Activated T-cell treated with anti-CD3 and anti-CD28 coated beads for 1 hour (primary cell): ENCODE measurements around the gene NMT1.

Experiments
- DNase-seq: peaks from one replicate; pipeline ENCODE4 v3.0.0-alpha.2; 2020; ENCODE audit warnings: low read depth

Gene NMT1

DNA sequence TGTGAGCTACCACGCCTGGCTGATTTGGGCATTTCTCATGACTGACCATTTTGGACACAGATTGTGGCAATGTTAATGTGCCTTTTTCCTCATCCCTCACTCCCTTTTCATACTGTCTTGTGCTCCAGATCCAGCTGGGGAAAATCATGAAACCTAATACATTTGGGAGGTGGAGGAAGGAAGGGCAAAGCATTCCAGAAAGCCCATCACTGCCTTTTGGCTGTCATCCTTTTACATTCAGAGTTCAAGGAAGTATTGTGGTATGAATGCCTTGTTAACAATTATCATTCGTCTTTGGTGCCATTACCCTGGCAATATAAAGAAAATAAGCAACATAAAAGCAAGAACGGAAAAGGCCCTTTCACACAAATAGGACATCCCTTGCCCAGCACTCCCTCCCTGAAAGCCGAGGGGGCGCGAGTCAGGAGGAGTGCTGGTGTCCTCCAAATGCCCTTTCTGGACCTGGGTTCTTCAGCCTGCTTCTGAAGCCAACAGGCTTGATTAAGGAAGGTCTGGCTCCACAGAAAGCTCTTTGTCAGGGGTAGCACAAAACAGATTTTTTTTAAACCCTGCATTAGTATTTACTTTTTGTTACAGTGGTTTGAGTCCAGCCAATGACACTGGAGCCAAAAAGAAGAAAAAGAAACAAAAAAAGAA lies 20.1 kb downstream of the NMT1 start:
- no peak for DNase-seq

DNA sequence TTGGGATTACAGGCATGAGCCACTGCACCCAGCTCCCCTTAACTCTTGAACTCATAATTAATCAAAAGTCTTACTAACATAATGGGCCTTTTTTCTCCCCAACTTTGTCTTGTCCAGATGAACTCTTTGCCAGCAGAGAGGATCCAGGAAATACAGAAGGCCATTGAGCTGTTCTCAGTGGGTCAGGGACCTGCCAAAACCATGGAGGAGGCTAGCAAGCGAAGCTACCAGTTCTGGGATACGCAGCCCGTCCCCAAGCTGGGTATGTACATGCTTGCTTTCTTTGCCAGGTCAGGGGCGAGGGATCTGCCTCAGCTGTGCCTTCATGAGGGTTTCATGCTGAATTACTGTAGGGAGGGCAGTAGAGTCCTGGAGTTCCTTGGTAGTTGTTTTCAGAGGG lies 25.3 kb downstream of the NMT1 start:
- DNase-seq: no peak

DNA sequence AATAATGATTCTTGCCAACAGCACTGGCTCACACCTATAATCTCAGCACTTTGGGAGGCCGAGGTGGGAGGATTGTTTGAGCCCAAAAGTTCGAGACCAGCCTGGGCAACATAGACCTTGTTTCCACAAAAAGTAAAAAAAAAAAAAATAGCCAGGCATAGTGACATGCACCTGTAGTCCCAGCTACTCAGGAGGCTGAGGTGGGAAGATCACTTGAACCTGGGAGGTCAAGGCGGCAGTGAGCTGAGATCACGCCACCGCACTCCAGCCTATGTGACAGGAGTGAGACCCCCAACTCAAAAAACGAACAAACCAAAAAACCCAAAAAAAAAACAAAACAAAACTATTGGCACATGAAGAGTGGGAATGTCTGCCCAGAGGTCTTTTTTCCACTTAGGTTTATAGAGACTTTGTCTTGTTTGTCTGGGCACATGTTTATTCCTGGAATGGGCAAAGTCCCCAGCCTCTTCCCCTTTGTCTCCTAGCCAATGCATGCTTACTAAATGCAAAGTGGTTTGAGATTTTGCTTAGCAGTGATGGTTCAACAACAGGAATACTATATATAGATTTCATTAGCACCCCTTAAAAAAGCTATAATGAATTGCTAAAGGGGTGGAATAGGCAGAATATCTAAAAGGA lies 25.9 kb downstream of the NMT1 start:
- no peak for DNase-seq

DNA sequence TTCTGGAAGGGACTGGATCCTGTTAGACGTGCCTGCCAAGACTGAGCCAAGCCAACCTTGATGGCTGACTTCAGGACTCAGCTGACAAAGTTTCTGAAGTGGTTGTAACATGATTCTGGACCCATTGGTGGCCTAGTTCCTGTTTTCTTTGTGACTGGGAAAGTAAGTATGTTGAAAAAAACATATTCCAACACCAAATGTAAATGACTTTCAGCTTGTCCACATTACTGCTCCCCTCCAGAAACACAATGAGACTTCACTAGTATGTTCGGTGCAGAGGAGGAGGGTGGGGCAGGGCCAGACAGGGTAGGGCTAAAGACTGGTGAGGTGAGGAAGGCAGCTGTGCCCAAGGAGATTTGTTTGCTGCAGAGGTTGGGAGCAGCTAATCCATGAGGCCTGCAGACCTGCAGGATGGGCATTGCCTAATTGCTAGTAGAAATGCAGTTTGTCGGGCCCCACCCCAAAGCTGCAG lies 26.4 kb downstream of the NMT1 start:
- DNase-seq: no peak

DNA sequence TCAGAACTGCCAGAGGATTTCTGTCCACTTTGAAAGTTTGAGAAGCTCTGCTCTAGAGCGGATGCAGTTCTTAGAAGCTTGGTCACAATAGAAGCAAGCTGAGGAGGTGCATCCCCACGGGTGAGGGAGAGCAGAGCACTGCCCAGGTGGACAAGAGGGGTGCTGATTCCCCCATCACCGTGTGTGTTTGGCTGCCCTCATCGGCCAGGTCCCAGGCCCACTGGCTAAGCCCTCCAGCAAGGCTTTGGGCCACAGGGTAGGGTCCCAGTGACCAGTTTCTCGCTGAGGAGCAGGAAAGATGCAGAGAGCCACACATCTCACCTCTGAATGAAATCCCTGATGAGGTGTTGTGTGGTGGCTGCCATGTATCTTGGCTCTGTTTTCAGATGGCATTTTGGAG lies 26.9 kb downstream of the NMT1 start:
- DNase-seq: no peak

DNA sequence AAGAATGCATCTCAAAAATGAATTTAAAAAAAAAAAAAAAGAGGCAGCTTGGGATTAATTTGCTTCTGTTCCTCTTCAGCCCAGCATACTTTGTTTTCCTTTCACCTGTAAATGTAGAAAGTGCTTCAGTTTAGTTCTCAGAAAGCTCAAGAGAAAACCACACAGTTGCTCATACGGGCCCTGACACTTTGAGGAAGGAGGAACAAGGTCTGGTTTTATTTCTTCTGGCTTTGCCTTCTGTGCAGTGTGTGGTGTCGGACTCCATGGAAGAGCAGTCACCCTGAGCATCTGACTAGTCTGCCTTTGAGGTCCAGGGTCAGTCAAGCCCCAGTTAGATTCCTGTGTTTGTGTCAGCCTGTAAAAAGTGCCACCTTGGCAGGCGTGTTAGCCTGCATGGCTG lies 27.6 kb downstream of the NMT1 start:
- no peak for DNase-seq

DNA sequence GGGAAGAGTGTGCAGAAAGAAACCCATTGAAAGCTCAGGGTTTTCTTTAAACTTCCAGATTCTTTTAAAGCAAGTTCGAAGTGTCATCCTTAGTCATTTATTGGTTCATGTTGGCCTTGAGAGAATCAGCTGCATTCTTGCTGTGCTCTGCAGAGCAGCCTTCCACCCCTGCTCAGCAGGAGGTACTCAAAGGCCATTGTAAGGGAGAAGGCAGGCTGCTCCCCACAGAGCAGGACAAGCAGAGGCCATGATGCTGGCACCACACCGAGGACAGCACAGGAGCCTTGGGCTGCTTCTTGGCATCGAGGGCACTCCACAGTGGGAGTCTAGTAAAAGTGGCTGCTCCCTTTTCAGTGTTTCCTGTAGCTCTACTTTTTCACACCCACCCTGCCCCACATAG lies 29.6 kb downstream of the NMT1 start:
- DNase-seq: no peak

DNA sequence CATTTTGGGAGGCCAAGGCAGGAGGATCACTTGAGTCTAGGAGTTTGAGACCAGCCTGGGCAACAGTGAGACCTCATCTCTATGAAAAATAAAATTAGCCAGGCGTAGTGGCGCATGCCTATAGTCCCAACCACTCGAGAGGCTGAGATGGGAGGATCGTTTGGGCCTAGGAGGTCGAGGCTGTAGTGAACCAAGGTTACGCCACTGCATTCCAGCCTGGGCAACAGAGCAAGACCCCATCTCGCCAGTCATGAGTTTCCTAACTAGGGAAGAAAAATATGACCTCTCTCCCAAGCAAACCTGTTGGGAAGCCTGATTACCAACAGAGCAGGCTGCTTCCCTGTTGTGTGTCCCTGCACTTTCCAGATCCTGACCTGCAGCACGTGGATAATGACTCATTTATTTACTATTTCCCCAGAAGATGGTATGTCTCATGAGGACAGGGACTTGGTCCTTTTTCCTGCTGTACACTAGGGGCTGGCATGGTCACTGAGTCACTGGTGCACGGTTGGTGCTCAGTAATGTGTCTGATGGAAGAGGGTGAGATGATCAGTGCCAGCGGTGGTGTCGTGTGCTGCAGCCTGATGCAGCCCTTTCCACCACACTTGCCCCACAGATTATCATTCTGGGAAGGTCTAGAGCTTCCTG lies 30.8 kb downstream of the NMT1 start:
- no peak for DNase-seq

DNA sequence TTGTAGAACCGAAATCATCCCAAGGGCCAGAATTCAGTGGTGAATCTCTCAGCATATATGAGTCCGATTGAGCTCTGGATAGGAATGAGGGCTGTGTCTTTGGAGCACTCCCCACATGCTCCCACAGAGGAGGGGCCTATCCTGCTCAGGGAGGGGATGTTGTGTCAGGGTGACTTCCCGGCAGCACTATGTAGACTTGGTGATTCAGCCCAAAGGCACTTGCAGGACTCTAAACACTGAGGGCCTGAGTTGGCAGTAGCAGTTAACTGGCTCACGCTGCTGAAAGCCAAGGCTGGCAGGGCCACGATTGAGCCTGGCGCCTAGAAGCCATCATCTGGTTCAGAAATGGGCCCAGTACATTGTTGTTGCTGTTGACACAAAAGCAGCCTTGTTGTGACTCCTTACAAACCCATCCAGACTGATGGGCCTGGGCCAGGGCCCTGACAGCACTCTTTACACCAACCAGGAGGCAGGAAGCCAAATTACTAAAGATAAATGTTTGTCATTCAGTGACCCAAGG lies 31.9 kb downstream of the NMT1 start:
- DNase-seq: no peak

DNA sequence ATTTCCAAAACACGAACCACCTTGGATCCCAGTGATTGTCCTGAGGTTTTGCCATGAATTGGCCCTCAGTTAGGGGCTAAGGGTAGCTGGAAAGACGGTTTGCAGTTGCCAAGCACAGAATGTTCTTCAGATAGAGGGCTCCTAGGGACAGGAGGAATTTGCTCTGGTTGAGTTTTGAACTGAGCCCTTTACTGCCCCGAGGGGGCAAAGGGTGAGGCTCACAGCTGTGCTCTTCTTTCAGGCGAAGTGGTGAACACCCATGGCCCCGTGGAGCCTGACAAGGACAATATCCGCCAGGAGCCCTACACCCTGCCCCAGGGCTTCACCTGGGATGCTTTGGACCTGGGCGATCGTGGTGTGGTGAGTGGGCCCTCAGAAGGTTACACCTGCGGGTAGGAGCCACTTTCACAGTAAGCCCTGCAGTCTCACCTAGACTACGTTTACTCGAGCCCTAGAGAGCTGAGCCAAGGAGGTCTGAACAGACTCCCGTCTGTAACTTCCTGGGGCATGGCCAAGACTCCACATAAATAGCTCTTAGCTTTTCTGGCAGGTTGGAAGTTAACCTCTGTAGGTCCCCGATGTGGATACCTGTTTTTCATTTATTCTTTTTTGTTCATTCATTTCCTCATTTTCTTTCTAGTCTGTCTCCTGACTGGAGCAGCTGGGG lies 32.5 kb downstream of the NMT1 start:
- DNase-seq: no peak

DNA sequence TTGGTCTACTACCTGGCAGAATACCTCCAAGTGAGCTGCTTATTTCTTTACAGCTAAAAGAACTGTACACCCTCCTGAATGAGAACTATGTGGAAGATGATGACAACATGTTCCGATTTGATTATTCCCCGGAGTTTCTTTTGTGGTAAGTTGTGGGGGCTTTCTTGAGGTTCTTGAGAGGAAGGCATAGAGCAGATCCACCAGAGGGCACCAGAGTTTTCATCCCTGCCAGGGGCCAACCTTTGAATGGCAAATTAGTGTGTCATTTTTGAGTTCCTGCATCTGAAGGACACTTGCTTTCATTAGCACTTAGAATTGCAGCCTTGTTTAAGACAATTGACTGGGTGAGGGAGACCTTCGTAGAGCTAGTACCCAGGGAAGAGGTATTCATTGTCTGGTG lies 35.0 kb downstream of the NMT1 start:
- no peak for DNase-seq

DNA sequence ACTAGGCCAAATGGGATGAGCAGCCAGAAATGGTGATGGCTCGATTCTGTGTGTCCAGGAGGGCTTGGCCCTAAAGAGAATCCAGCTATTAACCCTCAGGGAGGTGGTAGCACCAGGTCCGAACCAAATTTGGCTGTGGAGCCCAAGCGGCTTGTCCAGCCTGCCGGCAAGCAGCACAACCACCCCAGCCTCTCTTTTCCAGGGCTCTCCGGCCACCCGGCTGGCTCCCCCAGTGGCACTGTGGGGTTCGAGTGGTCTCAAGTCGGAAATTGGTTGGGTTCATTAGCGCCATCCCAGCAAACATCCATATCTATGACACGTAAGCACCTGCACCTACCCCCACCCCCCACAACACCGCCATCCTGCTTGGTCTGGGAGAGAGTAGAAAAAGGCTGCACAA lies 35.8 kb downstream of the NMT1 start:
- DNase-seq: no peak

DNA sequence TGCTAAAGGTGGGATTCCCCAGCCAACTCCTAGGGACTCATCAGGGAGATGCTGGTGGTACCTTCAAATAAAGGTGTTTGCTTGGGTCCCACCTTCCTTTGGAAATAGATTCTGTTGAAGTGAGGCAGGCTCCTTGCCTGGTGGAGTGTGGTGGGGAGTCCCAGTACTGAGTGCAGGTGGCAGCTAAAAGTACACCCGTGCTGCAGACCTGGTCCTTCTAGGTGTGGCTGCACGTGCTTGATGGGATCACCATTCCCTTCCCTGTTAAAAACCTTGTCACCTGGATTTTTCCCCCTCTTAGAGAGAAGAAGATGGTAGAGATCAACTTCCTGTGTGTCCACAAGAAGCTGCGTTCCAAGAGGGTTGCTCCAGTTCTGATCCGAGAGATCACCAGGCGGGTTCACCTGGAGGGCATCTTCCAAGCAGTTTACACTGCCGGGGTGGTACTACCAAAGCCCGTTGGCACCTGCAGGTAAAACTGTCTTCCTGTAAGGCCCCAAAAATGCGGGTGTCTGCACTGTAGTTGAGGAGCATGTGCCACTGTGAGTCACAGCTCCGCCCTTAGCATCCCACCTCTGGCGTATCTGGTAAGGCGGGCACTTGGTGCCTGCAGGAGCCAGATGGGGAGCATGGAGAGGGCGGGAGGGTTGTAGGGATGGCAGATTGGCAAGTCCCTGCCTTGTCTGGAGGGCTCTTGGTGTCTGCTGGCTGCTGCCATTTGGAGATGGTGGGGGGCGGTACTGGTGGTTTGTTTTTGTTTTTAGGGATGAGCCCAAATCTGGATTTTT lies 37.2 kb downstream of the NMT1 start:
- no peak for DNase-seq

DNA sequence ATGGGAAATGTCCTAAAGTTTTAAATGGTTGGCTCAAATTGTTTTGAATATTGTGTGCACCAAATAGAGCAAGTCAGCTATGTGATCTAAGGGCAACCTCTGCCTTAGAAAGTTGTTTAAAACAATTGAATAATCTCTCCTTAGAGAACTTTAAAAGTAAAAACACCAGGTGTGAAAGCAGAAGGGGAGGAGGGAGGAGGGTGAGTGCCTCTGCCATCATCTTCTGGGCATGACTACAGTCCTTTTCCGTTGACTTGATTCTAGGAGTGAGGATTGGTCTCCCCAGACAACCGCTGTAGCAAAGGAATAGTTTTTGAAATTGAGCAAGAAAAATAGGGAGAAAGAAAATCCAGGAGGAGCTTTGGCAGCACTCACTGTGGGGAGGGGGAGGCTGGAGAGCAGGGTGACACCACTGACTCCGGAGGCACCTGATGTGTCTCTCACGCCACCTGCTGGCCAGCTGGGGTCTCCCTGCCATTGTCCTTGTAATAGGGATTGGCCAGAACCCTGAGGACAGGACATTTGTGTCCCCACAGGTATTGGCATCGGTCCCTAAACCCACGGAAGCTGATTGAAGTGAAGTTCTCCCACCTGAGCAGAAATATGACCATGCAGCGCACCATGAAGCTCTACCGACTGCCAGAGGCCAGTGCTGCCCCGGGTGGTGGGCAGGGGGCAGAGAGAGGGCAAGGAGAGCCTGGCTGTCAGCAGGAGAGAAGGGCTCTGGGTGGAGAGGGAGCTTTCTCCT lies 37.9 kb downstream of the NMT1 start:
- peak; percentile 77 for DNase-seq

DNA sequence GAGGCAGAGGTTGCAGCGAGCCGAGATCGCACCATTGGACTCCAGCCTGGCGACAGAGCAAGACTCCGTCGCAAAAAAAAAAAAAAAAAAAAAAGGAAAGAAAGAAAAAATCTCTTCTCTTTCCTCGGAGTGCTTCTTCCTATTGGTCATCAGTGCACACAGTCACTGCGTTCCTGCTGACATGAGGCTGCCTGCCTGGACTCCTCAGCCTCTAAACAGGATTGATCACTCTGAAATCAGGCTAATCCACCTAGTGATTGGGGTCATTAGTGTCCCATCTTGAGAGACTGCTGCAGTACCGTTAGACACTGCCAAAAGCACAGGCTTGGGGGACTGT lies 40.4 kb downstream of the NMT1 start:
- no peak for DNase-seq

DNA sequence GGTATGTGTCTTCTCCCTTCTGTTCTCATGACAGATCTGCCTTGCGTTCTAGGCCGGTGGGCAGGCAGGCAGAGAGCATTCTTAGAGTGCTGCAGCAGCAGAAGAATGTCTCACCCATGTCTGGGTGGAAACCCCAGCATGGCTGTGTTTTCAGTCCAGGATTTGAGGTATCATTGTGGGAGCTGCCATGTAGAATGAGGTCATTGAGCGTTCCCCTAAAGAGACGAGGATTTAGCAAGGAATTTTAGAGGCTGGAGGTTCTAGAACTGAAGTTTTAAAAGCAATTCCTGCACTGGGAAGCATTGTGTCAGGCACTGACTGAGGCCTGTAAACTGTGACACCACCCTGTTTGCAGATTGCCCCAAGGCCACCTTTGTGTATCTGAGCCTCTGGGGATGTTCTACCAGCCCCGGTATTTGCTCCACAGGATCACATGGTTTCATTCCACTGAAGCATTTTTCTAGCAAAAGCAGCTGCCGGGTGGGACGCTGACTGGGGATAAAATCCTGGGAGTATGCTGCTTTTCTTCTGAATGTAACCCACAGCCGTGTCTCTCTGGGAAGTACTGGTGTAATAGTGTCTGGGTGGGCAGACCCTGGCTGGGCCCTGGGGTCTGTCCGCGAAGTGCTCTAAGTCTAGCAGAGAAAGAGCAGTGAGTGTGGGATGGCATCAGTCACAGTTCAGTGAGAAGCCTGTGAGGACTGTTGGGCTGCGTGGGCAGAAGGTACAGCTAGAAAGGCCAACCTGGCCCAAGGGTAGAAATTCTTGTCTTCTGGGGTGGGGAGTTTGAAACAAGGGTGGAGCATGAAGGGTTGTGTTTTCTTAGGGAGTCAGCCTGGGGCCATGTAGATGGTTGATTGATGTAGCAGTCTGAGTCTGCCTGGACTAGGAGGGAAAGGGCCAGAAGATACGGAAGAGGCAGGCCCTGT lies 41.0 kb downstream of the NMT1 start:
- DNase-seq: no peak

DNA sequence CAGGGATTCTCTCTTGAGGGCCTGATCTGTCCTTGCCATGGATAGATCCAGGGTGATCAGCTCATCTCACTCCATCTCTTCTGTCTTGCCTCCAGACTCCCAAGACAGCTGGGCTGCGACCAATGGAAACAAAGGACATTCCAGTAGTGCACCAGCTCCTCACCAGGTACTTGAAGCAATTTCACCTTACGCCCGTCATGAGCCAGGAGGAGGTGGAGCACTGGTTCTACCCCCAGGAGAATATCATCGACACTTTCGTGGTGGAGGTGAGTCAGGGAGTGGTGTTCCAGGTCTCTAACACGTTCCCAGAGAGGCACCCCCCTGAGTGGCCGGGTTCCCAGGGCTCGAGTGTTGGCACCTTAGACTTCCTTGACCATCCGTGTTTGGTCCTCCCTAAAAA lies 41.7 kb downstream of the NMT1 start:
- no peak for DNase-seq

DNA sequence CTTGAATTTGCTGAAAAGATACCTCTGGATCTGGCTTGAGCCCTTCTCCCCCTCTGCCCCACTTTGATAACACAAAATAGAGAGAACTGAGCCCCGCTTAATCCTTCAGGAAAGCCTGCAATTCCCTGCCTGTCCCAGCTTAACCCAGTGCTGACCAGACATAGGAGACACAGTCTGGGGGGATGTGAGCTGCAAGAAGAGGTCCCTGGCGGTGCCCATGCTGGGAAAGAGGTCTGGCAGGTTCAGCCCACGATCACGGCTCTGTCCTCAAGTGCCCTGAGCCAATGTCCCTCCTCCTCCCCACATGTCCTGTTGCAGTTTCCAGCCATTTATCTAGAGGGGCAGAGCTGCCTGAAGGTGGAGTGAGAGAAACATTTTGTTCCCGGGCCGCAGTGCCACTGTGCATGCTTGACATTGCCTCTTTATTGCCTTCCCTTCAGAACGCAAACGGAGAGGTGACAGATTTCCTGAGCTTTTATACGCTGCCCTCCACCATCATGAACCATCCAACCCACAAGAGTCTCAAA lies 42.2 kb downstream of the NMT1 start:
- no peak for DNase-seq

DNA sequence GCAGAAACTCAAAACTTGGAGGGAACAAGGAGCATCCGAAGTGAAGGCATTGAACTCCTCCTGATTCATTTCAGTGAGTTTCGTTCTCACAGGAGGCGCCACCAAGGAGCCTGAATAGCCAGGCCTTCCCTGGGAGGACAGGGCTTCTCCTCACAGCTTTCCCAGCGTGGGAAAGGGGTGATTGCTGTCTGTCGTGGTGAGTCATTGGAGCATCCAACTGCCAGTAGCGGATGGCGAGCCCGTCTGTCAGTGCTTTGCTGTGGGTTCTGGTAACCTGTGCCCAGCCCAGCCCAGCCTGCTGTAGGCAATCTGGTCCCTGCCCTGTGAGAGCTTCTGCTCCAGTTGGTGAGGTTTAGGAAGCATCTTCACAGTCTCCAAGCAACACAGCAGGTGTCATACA lies 42.9 kb downstream of the NMT1 start:
- no peak for DNase-seq

DNA sequence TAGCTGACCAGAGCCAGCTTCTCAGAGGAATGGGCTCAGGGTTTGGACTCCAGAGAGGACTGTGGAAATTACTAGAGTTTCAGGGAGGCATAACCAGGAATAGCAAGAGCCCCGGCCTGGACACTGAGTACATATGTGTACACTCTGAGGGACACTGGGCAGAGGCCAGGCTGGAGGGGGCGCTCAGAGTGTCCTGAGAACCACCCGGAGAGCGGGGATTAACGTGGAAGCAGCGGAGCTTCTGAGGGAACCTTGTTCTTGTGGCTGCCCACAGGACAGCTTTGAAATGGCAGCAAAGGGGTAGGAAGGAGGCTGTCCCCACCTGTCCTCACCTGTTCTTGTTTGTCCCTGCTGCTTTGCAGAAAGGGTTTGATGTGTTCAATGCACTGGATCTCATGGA lies 43.4 kb downstream of the NMT1 start:
- no peak for DNase-seq
